ENCODE measurements around the gene LBH.

- TF ChIP-seq TCF12 (IDR thresholded peaks at IDR 0.05; ENCODE audit: low read depth) (peak; percentile 50), EP300 (IDR thresholded peaks at IDR 0.05; ENCODE audit: borderline replicate concordance) (no peak; the same call in 1 of the 2 replicates), EGR1 (IDR thresholded peaks at IDR 0.05) (no peak), TAF1 (IDR thresholded peaks at IDR 0.05; ENCODE audit: low read depth) (no peak)
- TF ChIP-seq, protein P1, sequence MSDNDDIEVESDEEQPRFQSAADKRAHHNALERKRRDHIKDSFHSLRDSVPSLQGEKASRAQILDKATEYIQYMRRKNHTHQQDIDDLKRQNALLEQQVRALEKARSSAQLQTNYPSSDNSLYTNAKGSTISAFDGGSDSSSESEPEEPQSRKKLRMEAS (IDR thresholded peaks at IDR 0.05), result no peak
These were observed 12.5 kb upstream of the LBH start for GRCh38 chr2:30218814-30219213.

All from Ishikawa (cell line).